NCI-H1694 treated with DMSO at 0.1 percent for 48 hours (cell line): ENCODE measurements around the gene LIN9.
"Not testable (repeated sequence)": the region's sequence is repeated elsewhere in the genome, so short reads cannot be mapped to it uniquely, and the experiment has no call there.

Experiments
- DNase-seq: peaks from one replicate; lab custom pipeline; 2025; lab: John Stamatoyannopoulos, UW

The LIN9 gene

DNA sequence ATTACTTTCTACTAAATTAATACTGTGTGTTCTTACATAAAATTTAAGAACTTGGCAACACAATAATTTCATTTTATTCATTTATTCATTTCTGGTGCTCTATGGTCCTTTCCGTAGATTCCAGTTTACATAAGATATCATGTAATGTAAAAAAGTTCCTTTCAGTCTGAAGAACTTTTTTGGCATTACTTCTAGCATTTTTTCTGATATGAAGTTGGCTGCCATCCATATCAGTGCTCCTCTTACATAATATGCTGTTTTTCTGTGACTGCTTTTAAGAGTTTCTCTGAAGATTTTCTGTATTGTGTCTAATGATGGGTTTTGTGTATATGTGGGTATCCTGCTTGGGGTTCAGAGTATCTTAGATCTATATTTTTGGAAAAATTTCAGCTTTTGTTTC, 34.8 kb downstream of the LIN9 start:
- no peak for DNase-seq

DNA sequence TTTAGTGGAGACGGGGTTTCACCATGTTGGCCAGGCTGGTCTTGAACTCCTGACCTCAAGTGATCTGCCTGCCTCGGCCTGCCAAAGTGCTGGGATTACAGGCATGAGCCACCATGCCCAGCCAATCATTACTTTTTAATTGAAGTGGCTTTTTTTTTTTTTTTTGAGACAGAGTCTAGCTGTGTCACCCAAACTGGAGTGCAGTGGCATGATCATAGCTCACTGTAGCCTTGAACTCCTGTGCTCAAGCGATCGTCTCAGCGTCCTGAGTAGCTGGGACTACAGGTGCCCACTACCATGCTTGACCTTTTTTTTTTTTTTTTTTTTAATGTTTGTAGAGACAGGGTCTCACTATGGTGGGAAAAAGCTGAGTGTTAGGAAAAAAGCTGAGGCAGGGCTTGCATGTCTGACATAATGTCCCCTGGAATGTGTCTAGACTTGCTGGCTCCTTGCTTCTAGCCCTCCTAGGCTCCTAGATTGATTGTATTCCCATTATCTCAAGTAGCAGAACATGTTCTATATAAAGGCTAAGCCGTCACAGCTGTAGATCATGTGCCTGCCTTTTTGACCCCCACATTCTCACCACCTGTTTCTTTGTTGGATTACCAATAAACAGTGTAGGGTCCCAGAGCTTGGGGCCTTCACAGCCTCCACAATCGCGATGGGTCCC, 36.6 kb downstream of the LIN9 start:
- DNase-seq: not testable (repeated sequence)

DNA sequence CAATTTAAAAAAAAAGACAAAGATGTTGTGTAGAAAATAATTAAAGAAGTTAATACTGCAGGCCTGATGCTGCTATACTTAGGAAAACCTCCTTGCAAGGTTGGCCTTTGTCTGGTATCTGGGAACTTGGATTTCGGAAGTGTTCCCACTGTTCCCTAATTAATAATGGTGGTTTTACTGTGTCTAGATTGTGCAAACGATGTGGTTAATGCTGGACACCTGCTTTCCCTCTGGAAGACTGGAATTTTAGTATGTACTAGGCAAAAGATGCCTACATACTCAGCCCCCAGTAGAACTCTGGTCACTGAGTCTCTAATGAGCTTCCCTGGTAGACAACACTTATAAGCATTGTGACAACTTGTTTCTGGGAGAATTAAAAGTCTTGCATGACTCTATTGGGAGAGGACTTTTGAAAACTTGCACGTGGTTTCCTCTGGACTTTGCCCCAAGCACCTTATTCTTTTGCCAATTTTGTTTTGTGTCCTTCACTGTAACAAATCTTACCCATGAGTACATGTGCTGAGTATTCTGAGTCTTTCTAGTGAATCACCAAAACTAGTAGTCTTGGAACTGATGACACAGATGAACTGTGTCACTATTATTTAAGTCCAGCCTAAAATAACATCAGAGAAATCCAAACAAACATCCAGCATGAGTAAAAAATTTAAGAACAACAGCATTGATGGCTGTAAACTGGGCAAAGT, 40.4 kb downstream of the LIN9 start:
- no peak for DNase-seq

DNA sequence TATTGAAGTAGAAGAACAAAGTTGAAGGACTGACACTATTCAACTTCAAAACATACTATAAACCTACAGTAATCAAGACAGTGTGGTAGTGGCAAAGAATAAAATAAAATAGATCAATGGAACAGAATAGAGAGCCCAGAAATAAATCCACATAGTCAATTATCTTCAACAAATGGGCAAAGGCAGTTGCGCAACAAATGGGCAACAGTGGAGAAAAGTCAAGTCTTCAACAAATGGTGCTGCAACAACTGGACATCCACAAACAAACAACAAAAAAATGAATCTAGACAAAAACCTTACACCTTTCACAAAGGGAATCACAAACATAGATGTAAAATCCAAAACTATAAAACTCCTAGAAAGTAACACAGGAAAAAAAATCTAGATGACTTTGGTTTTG, 47.1 kb downstream of the LIN9 start:
- DNase-seq: no peak

DNA sequence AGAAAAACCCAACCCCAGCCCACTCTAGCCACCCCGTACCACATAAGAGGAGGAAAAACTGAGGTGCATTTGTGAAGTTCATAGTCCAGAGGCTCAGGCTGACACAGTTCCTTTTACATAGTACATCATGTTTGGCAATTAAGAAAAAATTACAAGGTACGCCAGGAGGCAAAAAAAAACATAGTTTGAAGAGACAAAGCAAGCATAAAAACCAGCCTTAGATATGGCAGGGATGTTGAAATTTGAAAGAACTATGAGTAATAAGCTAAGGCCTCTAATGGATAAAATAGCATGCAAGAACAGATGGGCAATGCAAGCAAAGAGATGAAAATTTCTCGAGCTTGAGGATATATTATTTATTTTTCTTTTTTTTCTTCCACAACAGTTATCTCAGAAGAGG, 53.6 kb downstream of the LIN9 start:
- peak; percentile 19 for DNase-seq

DNA sequence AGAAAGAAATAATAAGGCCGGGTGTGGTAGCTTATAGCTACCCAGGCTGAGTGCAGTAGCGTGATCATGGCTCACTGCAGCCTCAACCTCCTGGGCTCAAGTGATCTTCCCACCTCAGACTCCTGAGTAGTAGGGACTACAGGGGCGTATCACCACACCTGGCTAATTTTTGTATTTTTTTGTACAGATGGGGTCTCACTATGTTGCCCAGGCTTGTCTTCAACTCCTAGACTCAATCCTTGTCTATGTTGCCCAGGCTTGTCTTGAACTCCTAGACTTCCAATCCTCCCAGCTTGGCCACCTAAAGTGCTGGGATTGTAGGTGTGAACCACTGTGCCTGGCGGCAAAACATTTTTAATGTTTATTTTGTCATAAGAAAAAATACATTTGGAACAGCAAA, 55.0 kb downstream of the LIN9 start:
- DNase-seq: no peak

DNA sequence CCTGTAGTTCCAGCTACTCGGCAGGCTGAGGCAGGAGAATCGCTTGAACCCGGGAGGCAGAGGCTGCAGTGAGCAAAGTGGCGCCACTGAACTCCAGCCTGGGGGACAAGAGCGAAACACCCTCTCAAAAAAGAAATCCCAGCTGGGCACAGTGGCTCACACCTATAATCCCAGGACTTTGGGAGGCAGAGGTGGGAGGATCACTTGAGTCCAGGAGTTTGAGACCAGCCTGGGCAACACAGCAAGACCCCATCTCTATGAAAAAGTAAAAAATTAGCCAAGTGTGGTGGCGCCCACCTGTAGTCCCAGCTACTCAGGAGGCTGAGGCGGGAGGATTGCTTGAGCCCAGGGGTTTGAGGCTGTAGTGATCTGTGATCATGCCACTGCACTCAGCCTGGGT, 56.1 kb downstream of the LIN9 start:
- not testable (repeated sequence) for DNase-seq

DNA sequence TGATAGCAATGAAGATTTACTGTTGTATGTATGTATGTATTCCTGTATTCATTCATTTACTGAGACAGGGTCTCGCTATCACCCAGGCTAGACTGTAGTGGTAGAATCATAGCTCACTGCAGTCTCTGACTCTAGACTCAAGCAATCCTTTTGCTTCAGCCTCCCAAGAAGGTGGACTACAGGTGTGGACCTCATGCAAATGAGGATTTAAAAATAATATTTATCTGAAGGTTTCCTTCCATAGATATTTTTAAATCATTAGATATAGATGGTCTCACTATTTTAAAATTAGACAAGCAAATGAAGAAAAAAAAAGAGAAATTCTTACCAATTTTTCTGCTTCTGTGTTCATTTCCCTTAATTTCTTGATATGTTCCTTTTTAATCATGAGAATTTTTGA, 58.5 kb downstream of the LIN9 start:
- no peak for DNase-seq

DNA sequence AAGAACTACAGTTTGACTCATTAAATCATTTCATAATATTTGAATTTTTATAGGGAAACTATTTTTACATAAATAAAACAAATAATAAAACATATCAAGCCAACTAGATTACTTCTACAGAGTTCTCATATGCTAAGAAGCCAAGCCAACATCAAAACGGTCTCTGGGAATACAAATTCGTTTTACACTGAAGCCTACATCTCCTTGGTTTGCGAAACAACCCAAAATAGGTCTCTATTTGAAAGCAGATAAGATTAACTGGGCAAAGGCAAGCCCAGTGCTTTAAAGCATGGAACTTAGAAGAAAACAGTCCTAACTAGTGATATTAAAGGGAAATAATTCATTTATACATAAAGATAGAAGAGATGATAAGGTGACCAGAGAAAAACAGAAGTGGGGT, 60.2 kb downstream of the LIN9 start:
- DNase-seq: no peak

DNA sequence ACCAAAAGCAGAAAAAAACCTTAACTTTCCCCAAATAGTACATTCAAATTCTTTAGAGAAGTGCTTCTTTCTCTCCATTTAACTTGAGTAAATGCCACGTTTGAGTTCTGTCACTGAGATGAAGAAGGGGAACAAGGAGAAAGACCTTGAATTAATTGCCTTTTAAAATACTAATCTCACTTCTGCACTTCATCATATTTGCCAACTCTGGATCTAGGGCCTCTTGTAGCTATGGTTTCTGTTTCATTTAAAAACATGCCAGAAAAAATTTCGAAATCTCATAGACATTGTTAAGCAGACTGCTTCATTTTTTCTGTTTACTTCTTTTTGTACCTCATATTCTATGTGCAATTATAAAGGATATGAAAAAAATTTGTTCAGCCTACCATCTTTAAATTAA, 60.9 kb downstream of the LIN9 start:
- no peak for DNase-seq

DNA sequence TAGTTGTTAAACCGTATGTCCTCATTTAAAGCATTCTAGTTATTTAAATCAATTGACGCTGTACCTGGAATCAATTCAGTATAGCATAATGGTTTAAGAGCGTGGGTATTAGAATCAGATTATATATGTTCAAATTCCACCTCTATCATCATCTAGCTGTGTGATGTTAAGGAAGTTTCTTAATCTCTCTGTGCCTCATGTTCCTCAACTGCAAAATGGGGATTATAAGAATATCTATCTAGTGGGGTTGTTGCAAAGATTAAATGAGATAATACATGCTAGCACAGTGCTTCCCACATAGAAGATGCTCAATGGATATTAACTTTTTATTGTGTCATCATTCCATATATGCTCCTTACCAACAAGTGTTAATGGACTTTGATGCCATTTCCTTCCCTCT, 69.5 kb downstream of the LIN9 start:
- no peak for DNase-seq

DNA sequence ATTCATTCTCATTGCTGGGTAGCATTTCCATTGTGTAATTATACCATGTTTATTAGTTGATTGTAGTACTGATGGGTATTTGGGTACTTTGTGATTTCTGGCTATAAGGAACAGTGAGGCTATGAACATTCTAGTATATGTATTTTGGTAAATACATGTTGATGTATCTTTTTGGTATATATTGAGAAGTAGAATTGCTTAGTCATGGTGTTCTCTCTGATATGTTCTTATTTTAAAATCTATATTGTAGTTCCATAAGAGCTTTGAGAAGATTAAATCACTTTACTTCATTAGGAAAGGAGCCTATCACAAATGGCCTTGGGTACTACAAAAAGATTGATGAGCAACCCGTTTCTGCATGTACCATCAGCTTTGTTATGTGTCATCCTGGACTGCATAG, 72.1 kb downstream of the LIN9 start:
- DNase-seq: no peak

DNA sequence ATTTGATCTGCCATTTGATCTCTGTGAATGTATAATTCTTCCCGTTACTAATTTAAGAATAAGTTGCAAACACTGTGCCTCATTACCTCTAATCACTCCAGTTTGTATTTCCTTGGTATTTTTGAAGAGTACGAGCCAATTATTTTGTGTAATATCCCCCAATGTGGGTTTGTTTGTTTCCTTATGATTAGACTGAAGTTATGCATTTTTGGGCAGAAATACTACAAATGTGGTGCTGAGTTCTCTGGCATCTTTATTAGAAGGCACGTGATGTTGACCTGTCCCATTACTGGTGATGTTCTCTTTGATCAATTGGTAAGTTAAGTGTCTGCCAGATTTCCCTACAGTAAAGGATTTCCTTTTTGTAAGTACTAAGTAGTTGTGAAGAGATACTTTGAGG, 75.2 kb downstream of the LIN9 start:
- DNase-seq: no peak

DNA sequence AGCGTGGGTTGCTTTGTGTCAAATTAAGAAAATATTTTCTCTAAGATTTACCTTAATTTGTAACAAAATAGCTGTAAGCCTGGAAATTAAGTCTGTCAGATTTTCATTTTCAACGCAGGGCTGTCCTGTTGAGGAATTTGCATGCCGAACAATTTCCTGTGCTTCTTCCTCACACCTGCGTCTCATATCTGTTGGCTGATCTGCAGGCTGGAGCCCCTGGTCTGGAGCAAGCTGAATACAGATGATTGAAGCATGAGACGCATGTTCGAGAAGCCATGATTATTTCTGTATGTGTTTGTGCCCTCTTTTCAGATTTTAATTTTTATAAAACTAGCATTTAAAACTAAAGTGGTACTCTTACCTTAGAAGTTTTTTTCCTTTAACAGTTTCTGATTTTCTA, 75.7 kb downstream of the LIN9 start:
- no peak for DNase-seq

DNA sequence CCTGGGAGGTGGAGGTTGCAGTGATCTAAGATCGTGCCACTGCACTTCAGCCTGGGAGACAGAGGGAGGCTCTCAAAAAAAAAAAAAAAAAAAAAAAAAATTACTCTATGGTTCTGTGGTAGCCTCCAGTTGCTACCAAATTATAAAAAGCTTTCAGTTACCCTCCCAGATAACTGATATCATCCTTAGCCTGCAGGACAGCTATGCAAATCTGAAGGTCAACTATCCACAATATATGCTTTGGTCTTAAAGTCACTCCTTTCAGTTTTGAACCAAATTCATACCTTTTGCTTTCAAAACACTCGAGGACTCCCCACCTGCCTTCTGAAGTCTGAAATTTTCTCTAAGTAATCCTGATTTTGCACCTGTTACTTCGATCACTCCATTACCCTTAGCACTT, 82.4 kb downstream of the LIN9 start:
- DNase-seq: no peak

DNA sequence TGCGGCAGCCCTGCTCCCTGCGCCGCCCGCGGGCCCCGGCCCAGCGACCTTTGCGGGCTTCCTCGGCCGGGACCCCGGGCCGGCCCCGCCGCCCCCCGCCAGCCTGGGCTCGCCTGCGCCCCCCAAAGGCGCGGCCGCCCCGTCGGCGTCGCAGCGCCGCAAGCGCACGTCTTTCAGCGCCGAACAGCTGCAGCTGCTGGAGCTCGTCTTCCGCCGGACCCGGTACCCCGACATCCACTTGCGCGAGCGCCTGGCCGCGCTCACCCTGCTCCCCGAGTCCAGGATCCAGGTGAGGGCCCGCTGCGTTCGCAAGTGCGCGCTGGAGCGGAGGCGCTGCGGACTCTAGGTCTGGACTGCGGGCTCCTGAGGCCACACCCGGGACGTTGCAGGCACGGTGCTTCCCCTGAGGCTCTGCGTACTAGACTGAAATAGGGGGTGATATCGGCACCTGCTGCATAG, 85.1 kb downstream of the LIN9 start:
- no peak for DNase-seq

DNA sequence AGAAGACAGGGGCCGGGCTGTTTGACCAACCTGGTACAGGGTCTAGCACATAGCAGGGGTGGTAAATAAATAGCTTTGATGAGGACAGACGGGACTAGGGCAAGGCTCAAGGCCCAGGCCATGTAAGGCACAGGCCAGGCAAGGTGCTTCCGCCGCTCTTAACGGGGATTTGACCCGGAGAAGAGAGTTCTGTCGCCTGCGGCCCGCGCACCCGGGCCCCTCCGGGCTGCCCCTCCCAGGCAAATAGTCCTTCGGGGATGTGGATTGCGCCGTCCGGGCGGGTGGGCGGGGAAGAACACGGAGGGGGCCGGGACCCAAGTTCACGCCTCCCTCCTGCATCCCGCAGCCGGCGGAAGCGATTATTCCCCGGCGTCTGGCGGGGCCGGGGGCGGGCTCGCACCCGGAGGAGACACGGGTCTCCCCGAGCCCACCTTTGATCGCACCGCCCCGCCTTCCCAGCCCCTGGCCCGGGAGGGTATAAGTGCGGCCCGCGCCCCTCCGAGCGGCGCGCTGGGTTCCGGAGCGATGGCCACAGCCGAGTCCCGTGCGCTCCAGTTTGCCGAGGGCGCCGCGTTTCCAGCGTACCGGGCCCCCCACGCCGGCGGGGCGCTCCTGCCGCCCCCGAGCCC, 85.7 kb downstream of the LIN9 start, which contains the start of gene MIXL1:
MIXL1 (plus strand) TSS at position 508 of the 629 bp plus-strand sequence; CDS start at position 526, 18 bp downstream.
- no peak for DNase-seq

DNA sequence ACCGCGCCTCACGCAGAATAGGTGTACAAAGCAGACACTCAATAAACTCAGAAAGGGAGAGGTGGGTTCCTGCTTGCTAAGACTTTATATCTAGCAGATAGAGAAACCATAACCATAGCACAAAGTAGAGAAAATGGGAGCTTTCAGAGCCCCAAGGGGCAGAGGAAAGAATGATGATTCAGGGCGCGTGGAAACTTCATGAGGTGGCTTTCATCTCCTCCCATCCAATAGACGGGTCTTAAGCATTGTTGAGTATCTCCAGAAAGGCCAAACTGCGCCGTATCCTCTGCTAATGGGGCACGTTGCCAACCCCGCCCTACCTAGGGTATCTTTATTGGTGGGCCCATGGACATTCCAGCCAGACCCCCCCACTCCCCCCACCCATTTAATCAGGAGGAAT, 86.3 kb downstream of the LIN9 start:
- no peak for DNase-seq

DNA sequence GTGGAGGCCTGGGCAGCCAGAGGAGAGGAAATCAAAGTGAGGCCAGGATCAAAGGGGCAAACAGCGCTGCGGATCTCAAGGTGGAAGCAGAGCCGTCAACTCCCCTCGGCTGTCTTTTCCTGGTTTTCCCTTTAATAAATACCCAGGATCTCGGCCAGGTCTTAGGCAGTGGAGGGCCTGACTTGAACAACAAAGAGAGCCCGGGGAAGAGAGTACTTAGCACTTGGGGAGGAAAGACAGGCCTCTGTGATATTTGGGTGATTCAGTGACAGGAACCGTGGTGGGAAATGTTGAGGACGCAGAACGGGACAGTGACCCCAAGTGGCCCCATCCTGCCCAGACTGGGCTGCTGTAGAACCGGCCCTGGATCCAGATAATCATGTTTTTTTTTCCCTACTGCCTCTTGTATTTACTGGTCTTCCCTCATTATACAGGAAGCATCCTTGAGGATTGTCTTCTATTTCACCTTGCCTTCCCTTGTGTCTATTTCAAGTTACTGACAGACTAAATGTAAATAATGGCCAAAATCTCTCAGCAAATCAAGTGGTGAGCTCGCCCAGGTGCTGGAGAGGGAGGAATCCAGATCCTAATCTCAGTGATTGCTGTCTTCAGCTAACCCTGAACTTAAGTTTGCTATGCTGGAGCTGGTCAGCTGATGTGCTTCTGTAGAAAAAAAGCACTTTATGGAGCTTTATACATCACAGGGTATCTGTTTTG, 88.3 kb downstream of the LIN9 start:
- DNase-seq: no peak

DNA sequence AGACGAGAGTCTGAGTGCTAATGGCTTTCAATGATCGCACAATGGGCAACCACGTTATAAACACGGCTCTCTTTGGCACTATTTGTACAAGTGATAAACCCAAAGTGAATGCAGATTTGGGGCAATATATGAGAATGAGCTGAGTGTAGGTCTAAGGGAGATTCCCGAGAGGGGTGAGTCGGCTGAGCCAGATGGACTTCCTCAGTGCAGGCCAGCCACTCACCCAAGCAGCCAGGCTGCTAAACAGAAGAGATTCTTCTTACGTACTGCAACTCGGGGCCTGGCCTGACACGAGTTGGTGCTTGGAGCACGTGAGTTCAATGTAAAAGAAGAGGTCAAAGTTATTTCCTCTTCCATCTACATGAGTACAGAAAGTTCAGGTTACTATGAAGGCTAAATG, 91.7 kb downstream of the LIN9 start:
- no peak for DNase-seq

DNA sequence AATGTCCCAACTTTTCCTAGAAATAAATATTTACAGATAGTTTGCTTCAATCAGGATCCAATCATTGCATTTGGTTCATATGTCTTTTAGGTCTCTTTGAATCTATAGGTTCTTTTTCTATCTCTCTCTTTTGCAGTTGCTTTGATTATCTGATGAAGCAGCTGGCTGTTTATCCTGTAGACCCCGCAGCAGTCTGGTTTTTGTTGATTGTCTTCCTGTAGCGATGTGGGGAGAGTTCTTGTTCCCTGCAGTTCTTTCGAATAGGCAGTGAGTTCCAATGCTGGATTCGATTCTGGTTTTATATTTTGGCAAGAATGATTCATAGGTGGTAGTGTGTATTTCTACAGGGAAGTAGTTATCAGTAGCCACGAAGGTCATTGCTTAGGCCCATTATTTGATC, 92.9 kb downstream of the LIN9 start:
- peak; percentile 28 for DNase-seq

DNA sequence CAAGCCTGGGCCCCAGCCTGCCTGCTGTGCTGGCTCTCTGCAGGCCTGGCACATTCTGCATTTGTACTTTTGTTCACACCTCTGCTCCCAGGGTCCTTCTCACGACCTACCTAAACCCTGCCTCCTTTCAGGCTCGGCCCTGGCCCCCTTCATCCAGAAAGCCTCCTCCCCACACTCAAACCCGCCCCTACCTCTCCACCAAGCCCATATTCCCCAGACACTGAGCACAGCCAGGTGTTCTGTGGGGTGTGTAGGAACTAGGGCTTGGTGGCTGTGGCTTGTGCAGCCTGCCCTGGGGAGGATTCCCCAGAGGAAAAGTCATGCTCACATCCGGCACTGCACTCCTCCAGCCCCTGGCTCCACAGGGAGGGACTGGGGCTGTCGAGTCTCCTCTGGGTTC, 93.7 kb downstream of the LIN9 start:
- no peak for DNase-seq

DNA sequence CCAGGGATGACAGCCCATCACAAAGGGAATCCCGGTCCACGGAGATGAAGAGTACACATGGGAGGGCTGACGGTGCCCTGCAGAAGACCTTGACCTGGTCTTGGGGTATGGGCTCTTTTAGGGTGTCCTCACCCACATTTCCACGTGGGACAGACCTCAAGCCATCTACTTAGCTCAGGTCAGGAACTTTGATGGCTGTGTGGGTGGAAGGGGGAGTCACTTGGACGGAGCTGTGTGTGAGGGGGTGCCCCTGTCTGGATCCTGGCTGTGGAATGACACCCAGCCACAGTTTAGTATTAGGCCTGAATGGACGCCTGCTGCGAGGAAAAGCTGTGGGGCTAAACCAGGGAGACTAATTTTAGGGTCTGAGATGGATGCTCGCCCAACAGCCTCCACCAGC, 96.4 kb downstream of the LIN9 start:
- DNase-seq: no peak
